Measurements from ENCODE around the gene HCFC1R1.
"Not testable (repeated sequence)": the region's sequence is repeated elsewhere in the genome, so short reads cannot be mapped to it uniquely, and the experiment has no call there.

DNA sequence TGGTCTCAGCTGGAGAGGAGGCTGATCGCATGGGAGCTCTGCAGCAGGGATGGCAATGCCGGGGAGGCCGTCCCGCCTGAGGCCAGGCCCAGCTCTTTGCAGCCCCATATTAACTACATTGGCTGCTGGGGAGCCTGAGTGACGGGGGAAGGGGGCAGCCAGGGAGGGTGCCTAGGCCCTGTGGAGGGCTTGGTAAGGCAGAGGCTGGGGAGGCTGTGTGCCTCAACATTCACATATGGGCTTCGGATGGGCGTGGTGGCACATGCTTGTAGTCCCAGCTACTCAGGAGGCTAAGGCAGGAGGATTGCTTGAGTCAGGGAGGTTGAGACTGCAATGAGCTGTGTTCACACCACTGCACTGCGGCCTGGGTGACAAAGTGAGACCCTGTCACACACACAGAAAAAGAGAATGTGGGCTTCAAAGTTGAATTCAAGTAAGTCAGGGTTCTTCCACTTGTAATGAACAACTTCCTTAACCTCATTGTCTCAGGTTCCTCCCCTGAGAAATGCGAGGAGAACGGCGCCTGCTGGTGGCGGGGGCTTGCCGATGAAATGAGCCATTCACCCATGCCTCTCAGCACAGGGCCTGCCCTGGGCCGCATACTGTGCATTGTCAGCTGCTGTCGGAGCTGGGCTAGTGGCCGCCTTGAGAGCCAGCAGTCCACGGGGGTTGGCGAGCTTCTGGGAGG is 49.0 kb upstream of the HCFC1R1 start:
- not testable (repeated sequence) for TF ChIP-seq POLR2A, POLR2AphosphoS5 (IDR thresholded peaks at IDR 0.05; ENCODE audit: low read depth, low read length)

Data from GM12891 (cell line).